Endothelial cell (in vitro differentiated cells): Measurements from ENCODE around the gene BACE2. TPM values are rescaled to one million over a fixed set of nuclear protein-coding genes. Genes with fewer than 3 reads are reported as not detected.

Source experiments
- DNase-seq: peaks from one replicate; pipeline ENCODE4 v3.0.0; 2021; ENCODE audit warnings: low spot score
- H3K27ac Mint-ChIP-seq: one replicate; pipeline ENCODE4 v1.8.0; 2021; ENCODE audit warnings: mixed read lengths, inconsistent platforms; ENCODE audit not compliant: unreplicated experiment
- H3K27me3 Mint-ChIP-seq: one replicate; pipeline ENCODE4 v1.8.0; 2021; ENCODE audit warnings: mild to moderate bottlenecking, moderate library complexity, mixed read lengths, inconsistent platforms; ENCODE audit not compliant: unreplicated experiment
- H3K36me3 Mint-ChIP-seq: one replicate; pipeline ENCODE4 v1.8.0; 2021; ENCODE audit warnings: mild to moderate bottlenecking, low read depth, mixed read lengths, inconsistent platforms; ENCODE audit not compliant: unreplicated experiment
- H3K4me1 Mint-ChIP-seq: one replicate; pipeline ENCODE4 v1.8.0; 2021; ENCODE audit warnings: mild to moderate bottlenecking, mixed read lengths, inconsistent platforms; ENCODE audit not compliant: unreplicated experiment
- H3K4me3 Mint-ChIP-seq: one replicate; pipeline ENCODE4 v1.8.0; 2021; ENCODE audit warnings: mild to moderate bottlenecking, mixed read lengths, inconsistent platforms; ENCODE audit not compliant: unreplicated experiment
- H3K9me3 Mint-ChIP-seq: one replicate; pipeline ENCODE4 v1.8.0; 2021; ENCODE audit warnings: mixed read lengths, inconsistent platforms; ENCODE audit not compliant: unreplicated experiment
- total RNA-seq: library from RNA; stranded (reverse); fragmentation: NEBNext Ultra II Directional; extraction: Animal tissue kit (Norgen Biotek cat#: 25700); gene quantifications from one replicate; pipeline ENCODE4 v1.2.1, GENCODE V29; 2021; ENCODE audit not compliant: unreplicated experiment
- TF ChIP-seq, protein P1 (sequence below): fragments of 200-600 bp; sonication (generic); IDR thresholded peaks from one replicate; pipeline ENCODE4 v1.5.0; 2021; ENCODE audit warnings: antibody characterized with exemption; ENCODE audit not compliant: unreplicated experiment

Gene BACE2
- total RNA-seq, 1 donor from 2014 or later = 151 TPM

DNA sequence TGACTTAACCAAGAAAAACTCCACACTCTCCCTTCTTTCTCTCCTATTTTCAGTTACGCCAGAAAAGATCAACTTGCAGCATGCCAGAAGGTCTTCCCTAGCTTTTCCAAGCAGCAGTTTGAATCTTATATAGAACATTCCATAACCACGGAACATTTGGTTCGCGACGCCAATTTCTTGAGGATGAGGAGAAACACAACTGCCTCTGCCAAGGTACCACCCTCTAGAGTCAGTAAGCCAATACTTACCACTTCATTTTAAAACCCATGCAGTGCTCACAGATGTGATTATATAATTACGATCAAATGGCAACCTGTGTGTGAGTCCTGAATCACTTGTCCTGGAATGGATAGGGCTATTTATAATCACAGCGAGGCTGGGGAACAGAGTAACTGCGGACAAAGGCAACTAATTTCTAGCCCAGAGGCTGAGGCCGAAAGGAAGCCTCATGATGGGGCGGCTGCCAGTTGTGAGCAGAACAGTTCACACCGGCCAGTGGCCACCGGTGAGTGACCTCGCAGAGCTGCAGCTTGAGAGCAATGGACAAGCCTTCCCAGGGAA, 43.2 kb upstream of the BACE2 start:
- Mint-ChIP-seq H3K27me3 (no peaks in the 10 kb centered on the region), H3K4me1 (peaks cover 8% of the 10 kb centered on the region), H3K9me3 (no peaks in the 10 kb centered on the region), H3K4me3 (no peak overlapping the region), H3K27ac (no peak overlapping the region), H3K36me3 (no peaks in the 10 kb centered on the region)
- TF ChIP-seq, protein P1, sequence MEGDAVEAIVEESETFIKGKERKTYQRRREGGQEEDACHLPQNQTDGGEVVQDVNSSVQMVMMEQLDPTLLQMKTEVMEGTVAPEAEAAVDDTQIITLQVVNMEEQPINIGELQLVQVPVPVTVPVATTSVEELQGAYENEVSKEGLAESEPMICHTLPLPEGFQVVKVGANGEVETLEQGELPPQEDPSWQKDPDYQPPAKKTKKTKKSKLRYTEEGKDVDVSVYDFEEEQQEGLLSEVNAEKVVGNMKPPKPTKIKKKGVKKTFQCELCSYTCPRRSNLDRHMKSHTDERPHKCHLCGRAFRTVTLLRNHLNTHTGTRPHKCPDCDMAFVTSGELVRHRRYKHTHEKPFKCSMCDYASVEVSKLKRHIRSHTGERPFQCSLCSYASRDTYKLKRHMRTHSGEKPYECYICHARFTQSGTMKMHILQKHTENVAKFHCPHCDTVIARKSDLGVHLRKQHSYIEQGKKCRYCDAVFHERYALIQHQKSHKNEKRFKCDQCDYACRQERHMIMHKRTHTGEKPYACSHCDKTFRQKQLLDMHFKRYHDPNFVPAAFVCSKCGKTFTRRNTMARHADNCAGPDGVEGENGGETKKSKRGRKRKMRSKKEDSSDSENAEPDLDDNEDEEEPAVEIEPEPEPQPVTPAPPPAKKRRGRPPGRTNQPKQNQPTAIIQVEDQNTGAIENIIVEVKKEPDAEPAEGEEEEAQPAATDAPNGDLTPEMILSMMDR = no peak
- DNase-seq = no peak

DNA sequence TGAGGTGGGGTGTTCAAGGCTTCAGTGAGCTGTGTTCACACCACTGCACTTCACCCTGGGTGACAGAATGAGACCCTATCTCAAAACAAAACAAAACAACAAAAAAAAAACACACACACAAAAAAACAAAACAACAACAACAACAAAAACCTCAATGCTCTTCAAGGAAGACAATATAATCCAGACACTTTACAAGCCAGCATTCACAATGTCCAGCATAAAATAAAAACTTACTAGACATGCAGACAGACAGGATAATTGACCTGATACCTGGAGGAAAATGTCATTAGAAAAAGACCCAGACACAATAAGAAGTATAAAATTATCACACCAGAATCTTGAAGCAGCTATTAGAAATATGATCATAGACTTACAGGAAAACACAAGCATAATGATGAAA, 39.0 kb upstream of the BACE2 start:
- no peak overlapping the region for H3K4me3 Mint-ChIP-seq
- H3K27ac Mint-ChIP-seq = no peak overlapping the region
- H3K4me1 Mint-ChIP-seq = peaks cover 3% of the 10 kb centered on the region

GRCh38 chr21:41130883-41131282, 37.1 kb upstream of the BACE2 start:
- no peaks in the 10 kb centered on the region for H3K9me3 Mint-ChIP-seq
- H3K4me3 Mint-ChIP-seq = no peak overlapping the region
- H3K27ac Mint-ChIP-seq = no peak overlapping the region
- peaks cover 3% of the 10 kb centered on the region for H3K4me1 Mint-ChIP-seq
- no peaks in the 10 kb centered on the region for H3K36me3 Mint-ChIP-seq
- no peak for DNase-seq
- TF ChIP-seq, protein P1 = no peak
- peaks cover 3% of the 10 kb centered on the region for H3K27me3 Mint-ChIP-seq

More for the DNA sequence above, 39.0 kb upstream of the BACE2 start:
- no peak for DNase-seq
- no peaks in the 10 kb centered on the region for H3K27me3 Mint-ChIP-seq
- TF ChIP-seq, protein P1 = no peak
- H3K9me3 Mint-ChIP-seq = no peaks in the 10 kb centered on the region
- H3K36me3 Mint-ChIP-seq = no peaks in the 10 kb centered on the region

GRCh38 chr21:41133874-41134522, 34.0 kb upstream of the BACE2 start:
- peaks cover 7% of the 10 kb centered on the region for H3K9me3 Mint-ChIP-seq
- TF ChIP-seq, protein P1 = no peak
- DNase-seq = peak; percentile 30
- H3K4me1 Mint-ChIP-seq = peaks cover 3% of the 10 kb centered on the region
- no peak overlapping the region for H3K27ac Mint-ChIP-seq
- peaks cover 11% of the 10 kb centered on the region for H3K27me3 Mint-ChIP-seq
- H3K4me3 Mint-ChIP-seq = no peak overlapping the region
- peaks cover 5% of the 10 kb centered on the region for H3K36me3 Mint-ChIP-seq

GRCh38 chr21:41135746-41136145, 32.2 kb upstream of the BACE2 start:
- Mint-ChIP-seq H3K4me3 (no peak overlapping the region), H3K36me3 (peaks cover 9% of the 10 kb centered on the region), H3K27ac (no peak overlapping the region), H3K4me1 (peaks cover 6% of the 10 kb centered on the region), H3K27me3 (peaks cover 15% of the 10 kb centered on the region), H3K9me3 (peaks cover 7% of the 10 kb centered on the region)
- DNase-seq = no peak
- TF ChIP-seq, protein P1 = no peak
